T follicular helper cell (primary cell): ENCODE data around the gene DNAH17.
"Not testable (repeated sequence)": the region's sequence is repeated elsewhere in the genome, so short reads cannot be mapped to it uniquely, and the experiment has no call there.

Experiments
- DNase-seq: peaks from one replicate; pipeline ENCODE4 v3.0.0-alpha.2; 2020; ENCODE audit warnings: low read depth

The DNAH17 gene

DNA sequence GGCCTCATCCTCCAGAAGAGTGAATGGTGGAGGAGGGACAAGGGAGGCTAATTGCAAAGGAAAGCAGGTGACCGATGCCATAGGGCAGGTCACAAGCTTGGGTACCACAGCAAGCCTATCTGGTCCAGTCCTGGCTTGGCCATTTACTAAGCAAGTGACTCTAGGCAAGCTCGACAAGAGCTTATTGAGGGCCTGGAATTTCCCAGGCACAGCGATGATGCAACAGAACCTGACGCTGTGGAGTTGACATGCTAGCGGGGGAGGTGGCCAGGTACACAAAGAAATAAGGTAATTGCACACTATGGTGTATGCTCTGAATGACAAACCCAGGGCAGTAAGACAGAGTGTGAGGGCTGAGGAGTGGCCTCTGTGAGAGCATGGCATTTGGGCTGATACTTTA, 100.2 kb downstream of the DNAH17 start:
- DNase-seq: no peak

DNA sequence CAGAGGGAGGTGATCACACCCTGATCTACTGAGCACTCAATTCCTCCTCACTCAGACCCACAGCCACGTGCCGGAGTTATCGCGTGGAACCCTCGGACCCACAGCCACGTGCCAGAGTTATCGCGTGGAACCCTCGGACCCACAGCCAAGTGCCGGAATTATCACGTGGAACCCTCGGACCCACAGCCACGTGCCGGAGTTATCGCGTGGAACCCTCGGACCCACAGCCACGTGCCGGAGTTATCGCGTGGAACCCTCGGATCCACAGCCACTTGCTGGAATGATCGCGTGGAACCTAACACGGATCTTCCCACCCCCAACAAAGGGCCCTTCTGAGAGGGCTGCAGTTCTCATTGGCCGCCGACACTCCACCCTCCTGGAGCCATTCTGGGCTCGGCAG, 101.0 kb downstream of the DNAH17 start:
- no peak for DNase-seq

DNA sequence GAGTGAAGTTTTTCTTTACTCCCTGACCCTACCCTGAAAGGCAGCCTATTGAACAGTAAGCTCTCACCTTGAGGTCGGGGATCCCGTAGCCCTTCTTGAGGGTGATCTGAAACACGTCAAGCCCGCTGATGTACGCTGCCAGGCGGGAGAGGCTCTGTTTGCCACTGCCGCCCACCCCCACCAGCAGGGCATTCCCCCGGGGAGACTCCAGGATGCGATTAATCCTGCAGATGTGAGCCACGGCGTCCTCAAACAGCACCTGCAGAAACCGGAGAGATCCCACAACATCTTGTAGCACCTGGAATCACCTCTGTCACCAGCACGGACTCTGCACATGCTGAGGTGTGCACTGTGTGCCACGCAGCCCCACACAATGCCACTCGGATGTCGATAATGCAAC, 102.0 kb downstream of the DNAH17 start:
- DNase-seq: no peak

DNA sequence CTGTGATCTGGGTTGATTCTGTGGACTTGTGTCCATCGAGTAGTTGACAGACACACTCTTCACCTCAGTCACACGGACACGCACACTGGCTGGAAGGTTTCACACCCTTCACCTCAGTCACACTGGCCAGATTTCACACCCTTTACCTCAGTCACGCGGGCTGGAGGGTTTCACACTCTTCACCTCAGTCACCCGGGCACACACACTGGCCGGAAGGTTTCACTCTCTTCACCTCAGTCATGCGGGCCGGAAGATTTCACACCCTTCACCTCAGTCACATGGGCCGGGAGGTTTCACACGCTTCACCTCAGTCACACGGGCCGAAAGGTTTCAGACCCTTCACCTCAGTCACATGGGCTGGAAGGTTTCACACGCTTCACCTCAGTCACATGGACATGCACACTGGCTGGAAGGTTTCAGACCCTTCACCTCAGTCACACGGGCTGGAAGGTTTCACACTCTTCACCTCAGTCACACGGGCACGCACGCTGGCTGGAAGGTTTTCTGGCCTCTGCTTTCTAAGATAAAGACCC, 102.5 kb downstream of the DNAH17 start:
- no peak for DNase-seq

DNA sequence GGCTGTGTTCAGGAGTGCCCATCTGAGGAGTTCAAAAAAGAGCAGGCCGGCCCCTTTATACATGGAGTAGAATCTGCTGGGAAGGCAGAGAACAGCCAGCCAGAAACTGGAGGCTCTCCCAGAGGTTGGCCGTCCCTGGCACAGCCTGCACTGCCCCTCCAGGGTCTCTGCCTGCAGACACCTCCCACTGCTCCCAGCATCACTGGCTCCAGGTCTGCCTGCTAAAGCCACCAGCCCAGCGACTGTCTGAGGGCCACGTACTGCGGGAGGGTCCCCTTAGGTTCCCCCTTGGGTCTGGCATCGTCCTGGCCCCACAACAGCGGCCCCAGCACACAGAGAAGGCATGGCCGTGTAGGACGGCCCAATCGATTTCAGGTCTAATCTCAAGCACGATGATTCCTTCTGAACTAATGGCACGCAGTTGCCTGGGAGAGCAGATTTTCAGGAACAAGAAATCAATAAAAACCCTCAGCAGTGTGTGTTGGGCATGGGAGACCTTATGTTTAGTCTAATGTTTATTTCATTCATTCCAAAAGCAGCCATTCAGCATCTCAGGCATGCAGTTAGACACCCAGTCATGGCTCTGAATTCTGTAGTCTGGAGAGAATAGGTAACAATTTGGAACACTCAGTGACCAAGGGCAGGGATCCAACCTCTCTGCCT, 103.1 kb downstream of the DNAH17 start:
- no peak for DNase-seq

DNA sequence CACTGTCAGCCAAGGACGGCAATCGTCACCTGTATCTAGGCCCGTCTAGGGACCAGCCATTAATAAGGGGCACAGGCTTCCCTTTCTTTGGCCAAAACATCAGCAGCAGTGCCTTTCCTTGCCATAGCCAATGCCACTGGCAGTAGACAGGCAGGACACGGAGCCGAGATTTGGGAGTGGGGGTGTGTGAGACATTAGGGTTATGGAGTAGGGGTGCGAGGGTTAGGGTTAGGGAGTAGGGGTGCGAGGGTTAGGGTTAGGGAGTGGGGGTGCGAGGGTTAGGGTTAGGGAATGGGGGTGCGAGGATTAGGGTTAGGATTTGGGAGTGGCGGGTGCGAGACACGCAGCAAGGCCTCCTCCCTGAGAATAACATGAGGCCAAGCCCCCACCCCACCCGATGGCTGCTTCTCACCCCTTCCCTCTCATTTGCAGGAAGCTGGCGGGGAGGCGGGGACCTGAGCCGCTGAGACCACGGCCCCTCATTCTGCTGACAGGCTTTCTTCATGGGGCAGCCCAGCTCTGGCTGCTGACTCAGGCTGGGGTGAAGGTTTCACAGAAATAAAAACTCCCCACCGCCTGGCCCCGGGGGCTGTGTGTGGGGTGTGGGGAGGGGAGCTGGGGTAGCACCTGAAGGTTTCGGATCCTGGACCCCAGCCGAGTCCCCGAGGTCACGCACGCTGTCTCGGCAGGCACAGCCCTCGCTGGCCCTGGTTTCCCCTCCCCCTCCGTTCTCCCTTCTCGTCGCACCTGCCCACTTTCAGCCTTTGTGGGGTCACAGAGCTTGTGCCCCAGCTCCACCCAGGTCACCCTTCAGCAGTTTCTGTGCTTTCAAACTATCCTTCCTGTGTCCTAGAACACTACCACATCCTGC, 104.9 kb downstream of the DNAH17 start:
- no peak for DNase-seq

DNA sequence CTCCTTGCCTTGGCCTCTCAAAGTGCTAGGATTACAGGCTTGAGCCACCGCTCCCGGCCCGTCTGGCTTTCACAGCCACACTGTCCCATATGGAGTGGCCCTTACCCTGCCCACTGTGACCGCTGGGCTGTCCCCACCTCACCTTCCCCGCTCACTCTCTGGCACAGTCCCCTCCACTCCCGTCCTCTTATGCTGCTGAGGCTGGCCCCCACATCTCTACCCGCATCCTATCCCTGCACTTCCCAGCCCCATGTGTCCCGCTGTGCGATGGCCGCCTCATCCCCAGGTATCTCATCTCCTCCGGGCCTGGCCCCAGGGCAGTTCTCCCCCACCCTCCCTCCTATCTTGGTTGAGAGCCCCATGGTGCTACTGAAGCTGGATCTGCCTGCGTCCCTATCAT, 105.6 kb downstream of the DNAH17 start:
- no peak for DNase-seq

DNA sequence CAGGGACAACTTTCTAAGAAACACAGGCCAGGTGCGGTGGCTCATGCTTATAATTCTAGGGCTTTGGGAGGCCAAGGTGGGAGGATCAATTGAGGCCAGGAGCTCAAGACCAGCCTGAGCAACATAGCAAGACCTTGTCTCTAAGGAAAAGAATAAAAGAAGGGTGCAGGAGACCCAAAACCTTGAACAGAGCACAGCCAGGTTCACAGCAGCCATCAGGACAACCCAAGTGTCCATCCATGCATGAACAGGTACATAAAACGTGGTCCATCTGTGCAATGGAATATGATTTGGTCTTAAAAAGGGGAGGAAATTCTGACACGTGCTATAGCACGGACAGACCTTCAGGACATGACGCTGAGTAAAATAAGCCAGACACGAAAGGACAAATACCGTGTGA, 107.8 kb downstream of the DNAH17 start:
- DNase-seq: no peak

DNA sequence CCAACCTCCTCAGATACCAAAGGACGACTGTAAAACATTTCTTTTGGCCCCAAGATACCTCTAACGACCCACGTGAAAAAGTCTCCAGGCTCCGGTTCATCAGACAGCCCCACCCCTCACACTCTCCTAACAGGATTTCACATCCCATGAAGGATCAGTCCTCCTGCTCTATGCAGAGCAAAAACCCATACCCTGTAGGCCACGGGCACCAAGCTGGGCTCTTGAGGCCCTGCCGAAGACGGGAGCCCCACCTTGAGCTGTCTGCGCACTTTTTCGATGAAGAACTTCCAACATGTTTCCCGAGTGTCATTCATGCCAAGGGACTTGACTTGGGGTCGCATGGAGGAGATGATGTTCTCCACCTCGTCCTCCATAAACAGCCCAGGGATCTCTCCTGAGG, 108.8 kb downstream of the DNAH17 start:
- no peak for DNase-seq

DNA sequence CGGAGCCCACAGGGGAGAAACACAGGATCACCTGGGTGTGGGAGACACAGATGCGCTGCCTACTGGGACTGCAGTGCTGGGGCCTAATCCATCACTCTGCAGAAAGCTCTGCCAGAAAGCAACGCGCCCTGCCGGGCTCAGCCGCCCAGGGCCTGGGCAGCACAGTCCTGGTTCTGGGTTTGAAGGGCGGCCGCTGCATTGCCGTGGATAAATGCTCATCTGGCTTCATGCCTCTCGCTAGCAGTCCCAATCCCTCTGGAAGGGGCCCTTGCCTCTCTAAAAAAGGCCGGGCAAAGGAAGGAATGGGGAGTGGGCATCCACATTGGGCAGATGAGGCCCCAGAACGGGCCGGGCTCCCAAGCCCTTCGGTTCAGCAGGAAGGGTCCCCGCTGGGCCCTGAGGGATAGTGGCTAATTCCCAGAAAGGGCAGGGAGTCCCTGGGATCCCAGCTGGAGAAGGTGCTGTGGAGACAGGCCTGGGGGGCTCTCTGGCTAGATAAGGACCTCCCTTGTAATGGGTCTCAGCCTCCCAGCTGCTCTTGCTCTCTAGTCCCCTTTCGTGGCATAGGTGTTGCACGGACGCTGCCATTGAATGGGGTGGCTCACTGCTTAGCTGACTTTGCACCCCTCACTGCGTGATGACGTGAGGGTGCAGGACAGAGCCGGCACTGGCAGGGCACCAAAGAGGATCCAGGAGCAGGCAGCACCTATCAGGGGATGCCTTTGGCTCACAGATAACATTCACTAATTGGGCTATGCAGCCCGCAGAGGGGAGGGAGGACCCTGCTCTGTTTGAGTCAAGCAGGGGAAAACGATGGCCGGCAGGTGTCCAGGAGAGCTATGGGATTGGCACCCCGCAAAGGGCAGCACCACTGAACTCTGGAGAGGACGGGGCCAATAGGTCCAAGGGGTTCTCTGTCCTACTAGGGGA, 110.1 kb downstream of the DNAH17 start:
- DNase-seq: no peak

DNA sequence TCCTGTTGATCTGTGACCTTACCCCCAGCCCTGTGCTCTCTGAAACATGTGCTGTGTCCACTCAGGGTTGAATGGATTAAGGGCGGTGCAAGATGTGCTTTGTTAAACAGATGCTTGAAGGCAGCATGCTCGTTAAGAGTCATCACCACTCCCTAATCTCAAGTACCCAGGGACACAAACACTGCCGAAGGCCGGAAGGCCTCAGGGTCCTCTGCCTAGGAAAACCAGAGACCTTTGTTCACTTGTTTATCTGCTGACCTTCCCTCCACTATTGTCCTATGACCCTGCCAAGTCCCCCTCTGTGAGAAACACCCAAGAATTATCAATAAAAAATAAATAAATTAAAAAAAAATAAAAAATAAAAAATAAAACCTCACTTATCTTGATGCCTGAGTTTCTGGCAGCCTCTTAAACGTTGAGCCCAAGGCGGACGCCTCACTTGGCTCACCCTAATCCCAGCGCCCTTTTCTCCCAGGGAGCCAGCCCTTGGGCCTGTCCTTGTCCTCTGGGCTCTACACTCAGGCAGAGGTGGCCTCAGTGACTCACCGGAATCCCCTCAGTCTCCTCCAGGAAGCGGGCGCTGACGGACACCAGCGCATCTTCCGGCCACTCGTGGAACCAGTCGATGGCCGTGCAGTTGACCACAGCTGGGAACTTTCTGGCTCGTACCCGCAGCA, 110.9 kb downstream of the DNAH17 start:
- not testable (repeated sequence) for DNase-seq

DNA sequence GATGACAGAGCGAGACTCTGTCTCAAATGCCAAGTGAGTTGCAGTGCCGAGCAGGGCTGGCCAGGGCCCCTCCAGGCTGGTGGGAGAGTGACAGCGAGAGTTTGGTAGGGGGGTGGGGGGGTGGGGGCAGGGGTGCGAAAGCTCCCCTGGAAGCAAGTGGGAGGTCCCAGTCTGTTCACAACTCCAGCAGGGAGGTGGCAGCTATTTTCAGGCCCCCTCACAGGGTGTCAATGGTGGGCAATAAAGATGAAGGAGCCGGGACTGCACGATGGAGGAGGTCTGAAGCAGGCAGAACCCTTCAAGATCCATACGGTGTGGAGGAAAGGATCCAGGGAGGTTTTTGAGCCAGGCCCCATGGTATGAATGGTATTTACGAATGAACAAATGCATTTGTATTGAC, 115.0 kb downstream of the DNAH17 start:
- DNase-seq: no peak

DNA sequence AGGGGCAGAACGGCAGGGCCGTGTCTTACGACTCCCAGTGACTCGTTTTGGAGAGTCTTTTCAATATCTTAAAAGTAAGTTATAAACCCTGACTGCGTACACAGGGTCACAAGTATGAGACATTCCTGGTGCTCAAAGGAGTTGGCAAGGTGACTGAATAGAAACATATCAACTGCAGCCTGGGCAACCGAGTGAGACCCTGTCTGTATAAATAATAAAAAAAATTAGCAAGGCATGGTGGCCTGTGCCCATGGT, 115.5 kb downstream of the DNAH17 start:
- DNase-seq: no peak

DNA sequence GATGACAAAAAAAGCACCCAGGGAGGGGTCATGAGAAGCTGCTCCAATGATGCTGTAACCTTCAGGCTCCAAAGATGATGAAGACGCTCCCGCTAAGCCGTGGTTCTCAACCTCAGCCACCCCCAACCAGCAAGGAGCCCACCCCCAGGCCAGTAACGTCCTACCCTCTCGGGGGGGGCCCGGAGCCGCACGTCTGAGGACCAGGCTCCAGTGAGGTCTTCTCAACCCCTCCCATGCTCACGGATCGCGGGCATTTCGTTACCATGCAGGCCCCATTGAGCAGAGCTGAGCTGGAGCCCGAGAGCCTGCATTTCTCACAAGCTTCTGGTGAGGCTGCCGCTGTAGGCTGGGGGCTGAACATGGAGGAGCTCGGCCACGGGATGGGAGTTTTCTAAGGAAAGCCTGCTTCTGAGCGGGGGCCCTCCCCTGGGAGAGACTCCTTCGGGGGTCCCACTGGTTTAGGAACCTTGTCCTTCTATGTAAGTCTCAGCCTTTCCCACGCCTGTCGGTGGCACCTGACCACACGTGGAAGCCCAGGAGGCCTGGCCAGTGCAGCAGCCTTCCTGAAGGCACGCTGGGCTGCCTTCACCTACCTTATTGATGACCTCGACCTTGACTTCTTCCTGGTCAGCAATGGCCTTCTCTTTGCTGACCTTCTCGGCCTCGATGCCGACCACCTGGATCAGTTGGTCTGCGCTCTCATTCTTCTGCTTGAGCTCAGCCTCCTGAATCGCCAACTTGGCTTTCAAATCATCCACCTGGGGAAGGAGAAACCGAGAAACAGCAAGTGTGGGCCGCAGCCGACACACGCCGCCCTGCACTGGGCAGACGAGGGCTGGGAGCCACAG, 116.0 kb downstream of the DNAH17 start:
- no peak for DNase-seq

DNA sequence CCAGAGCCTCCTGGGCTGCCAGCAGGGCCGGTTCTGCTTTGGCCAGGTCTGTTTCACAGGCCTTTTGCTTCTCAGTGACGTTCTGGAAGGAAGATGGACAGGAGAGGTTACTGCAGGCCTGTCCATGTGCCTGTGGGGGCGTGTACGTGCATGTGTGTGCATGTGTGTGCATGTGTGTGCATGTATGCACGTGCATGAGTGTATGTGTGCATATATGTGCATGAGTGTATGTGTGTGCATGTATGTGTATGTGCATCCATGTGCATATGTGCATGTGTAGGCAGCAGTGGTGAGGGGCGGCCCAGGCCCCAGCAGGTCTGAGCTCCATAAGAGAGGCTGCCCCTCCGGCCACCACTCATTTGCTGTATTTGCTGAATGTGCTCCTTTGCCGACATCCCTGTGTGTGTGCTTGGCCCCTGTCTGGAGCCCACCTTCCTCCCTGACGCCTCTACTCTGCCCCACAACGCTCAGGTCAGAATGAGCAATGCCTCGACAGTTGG, 117.0 kb downstream of the DNAH17 start:
- DNase-seq: no peak

DNA sequence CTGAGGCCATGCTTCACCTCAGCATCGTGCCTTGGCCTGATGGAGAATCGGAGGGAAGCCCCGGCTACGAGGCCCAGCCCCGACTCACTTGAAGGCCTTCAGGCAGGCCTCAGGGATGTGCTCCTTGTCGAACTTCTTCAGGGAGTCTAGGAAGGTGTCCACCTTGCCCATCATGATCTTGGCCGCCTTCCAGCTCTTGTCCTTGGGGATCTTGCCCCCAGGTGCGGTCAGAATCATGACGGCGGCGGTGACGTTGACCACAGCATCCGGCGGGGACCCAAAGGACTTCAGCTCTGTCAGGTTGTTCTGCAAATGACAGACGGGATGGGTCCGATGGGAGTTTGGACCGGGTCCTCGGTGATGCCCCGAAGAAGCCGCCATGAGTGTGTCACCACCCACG, 117.5 kb downstream of the DNAH17 start:
- DNase-seq: no peak

DNA sequence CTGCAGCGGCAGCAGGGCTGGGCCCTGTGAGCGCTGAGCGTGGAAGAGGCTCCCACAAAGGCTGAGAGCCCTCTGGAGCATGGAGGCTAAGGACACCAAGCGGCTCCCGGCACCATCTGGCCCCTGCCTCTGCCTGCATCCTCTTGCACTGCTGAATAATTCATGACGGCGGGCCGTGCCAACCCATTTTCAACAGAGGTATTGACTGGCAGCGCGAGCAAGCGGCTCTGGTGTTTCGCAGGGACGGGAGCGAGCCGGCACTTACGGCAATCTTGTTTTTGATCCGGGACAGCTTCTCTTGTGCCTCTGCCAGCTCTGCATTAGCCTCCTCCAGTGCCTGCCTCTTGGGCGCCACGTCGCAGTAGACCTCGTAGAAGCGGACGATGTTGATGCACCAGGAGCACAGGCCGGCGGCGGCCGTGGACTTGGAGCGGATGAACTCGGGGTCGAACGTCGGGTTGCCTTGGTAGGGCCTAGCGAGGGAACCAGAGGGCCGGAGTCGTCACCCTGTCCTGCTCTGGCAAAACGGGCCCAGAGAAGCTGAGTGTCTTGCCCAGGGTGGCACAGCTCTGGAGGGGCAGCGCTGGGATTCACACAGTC, 118.4 kb downstream of the DNAH17 start:
- DNase-seq: no peak

DNA sequence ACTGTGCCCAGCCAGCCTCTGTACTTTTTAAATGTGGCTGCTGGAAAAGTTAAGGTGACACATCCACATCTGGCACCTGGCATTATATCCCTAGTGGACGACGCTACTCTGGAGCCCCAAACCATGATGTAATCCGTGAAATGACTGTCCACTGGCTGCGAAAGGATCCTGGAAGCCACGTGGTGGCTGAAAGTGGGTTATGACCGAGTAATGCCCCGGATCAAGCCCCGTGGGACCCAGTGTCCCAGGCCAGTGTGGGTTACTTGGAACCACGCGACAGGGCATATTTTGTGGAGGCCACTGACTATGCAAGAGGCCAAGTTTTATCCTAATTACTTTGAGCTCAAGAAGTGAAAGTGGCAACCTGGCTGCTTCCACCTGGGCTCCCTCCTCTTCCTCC, 119.1 kb downstream of the DNAH17 start:
- DNase-seq: no peak

DNA sequence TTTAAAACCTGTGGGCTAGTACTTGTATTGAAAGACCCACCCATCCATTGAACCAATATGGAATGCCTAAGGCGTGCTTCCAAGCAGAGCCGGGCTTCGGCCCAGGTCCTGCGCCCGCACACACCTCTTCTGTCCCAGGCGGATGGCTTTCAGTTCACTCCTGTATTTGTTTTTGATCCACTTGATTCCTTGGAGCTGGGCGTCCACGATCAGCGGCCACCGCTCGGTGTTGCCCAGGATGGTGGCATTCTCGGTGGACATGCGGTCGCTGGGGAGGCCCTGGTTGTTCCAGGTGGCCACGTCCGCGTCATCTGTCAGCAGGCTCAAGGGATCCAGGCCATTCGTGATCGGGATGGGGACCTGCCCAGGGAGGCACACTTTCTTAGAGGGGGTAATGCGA, 122.8 kb downstream of the DNAH17 start:
- no peak for DNase-seq

DNA sequence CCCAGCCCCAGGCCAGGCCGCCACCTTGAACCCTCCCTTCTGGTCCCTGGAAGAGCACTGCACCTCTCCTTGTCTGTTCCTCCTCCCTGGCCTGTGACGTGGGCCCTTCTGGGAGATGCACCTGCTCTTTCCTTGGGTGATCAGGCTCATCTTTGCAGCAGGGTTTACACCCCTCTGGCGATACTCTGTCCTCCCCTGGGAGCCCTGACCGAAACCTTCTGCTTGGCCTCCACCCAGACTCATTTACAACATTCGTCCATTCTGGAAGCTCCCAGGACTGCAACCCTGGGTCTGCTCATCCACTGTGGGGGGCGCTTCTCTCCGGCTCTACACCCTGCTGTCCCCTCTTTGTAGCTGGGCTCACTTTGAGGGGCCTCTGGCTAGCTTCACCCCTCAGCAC, 125.4 kb downstream of the DNAH17 start:
- no peak for DNase-seq
